Measurements from ENCODE around the gene CXCL17. TPM values are rescaled to one million over a fixed set of nuclear protein-coding genes. Genes with fewer than 3 reads are reported as not detected.
A peak's percentile ranks its signal among the peaks of the same experiment; 100 is the strongest.

The CXCL17 gene
- total RNA-seq, 1 donor from 2014 or later, result not detected

DNA sequence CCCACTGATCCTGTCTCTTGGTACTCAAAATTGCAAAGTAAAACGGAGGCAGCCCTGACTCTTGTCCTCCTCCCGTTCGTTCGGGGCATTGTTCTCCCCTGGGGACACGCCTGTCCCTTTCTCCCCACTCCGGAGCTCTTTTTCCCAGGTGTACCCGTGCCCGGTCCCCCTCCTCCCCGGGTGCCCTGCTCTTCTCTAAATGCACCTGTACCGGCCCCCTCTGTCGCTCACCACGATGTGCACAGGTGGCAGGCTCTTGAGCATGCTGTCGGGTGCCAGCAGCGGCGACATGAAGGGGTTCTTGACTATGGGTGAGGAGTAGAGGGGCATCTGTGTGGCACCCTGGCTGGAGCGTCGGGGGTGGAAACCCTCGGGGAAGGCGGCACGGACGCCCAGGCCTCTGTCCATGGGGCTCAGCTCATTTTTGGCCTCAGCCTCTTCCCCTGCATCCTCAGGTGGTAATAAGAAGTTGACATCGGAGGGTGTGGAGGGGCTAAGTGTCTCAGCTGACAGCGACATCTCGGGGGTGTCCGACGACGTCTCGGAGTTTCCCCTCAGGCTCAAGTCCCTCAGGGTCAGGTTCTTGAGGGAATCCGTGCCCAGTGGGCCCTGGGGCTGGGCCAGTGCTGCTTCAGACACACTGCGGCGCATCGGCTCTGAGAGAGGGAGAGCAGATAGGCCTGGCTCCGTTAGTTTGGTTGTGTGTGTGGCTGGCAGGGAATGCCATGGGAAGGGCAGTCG lies 40.2 kb downstream of the CXCL17 start:
- DNase-seq (ENCODE audit: extremely low read depth, low read depth, low spot score), result no peak

DNA sequence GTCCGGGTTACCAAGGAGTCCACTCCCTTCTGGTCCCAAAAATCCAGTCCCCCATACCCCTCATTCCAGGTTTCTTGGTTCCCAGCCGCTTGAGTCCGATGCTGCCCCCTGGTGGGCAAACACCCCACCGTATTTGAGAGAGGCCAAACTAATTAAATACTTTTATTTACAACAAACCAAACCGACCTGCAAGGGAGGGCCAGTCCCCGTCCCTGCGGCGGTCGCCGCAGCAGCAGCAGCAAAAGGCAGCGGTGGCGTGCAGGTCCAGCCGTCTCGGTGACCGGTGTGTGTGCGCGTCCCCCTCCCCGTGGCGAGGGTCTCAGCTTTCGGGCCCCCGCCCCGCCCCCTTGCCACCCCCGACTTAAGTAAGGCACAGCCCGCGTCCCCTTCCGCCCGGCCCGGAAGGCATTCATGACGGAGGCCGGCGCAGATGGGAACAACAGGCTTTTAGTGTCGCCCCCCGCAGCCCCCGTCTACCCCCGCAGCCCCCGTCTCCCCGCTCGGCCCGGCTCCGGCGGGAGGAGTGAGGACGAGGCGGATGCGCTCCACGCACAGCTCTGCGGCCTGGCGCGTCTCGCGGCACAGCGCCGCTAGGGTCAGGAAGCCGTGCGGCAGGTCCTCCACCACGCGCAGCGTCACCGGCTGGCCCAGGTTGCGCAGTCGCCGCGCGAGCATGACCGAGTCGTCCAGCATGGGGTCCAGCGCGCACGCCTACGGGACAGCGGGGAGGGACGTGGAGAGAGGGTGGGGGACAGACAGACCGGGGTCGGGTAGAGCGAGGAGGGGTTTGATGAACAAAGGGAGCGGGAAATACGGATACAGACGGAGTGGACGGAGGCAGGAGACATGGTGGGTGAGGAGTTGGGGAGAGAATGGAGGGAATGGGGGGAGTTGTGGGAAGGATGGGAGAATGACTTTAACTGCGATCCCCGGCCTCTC lies 41.1 kb downstream of the CXCL17 start:
- DNase-seq (ENCODE audit: extremely low read depth, low read depth, low spot score), result no peak

DNA sequence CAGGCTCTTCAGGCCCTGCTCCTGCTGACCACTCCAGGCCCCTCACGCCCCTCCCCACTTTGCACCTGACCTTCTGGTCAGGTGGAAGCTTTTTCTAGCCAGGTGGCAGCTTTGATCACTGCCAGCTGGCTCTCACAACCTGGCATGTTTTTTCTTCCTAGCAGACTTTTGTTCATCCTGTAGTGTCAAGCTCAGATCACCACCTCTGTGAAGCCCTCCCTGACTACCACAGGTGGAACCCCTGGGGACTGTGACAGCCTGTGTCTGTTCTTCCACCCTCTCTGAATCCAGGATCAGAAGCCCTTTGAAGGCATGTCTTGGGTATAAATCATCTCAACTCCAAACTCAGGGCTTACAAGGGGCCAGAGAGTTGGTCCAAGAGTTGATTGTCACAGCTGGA lies 42.3 kb downstream of the CXCL17 start:
- DNase-seq (ENCODE audit: extremely low read depth, low read depth, low spot score), result no peak

DNA sequence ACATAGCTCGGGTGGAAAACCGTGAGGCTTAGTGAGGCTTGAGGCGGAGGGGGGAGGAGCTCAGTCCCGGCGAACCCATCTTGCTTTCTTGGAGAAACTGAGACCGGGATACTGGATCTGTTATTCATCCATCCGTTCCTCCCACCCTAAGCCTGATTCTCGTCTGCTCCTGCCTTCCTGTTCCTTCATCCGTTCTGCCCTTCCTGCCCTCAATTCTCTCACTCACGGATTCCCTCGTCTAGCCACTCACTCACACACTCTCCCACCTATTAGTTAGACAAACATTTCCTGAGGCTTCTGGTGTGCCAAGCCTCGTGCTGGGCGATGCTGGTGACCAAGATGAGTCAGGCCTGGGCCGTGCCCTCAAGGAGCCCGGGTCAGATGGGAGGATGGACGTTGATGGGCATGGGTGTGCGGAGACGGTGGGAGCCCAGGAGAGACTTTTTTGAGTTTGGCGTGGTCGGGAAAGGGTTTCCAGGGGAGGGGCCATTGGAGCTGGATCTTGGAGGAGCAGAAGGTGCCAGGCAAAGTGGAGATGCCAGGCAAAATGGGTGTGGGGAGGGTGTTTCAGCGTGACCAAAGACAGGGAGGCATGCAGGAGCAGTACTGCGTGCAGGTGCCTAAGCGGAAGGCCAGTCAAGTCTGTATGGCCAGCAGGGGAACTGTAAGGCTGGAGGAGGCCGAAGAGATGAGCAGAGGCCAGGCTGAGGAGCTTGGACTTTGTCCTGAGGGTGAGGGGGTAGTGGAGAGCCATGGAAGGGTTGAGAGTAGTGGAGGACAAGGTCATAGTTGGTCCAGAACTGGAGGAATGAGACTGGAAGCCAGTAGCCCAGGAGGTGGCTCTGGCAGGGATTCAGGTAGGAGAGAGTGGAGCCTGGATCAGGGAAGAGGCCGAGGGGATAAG lies 45.2 kb downstream of the CXCL17 start:
- DNase-seq (ENCODE audit: extremely low read depth, low read depth, low spot score), result no peak

DNA sequence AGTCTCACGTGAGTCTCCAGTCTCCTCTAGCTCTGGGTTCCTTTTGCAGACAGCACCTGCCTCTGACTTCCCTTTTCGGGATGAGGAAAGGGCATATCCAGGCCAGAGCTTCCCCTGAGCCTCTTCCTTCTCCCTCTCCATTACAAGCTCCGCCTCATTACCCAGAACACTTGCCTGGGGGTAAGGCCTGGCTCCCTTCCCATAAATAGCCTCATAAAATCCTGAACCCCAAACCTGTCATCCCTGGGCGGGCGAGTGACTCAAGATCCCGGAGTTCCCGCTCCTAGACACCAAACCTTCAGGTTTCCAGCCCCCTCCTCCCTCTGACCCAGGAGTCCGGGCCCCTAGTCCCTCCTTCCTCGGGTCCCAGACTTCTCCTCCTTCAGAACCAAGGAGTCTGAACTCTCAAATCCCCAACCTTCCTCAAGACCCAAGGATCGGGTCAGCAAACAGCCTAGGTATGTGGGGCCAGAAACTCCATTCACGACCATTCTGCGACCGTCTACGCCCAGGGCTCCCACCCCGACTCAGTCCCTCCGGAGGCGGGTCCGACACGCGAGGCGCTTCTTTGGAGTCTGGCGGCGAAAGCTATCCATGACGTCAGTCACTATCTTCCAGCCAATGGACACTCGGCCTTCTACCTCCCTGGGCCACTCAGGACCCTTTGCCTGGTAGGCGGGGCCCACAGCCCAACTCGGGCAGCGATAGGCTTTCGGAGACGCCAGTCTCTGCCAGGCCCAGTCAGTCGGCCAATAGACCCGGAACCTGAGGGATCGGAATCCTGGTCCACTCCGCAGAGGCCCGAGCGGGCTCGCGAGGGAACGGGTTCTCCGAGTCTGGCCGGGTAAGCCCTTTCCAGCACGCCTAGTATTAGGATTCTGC lies 46.1 kb downstream of the CXCL17 start:
- DNase-seq (ENCODE audit: extremely low read depth, low read depth, low spot score), result peak; percentile 94

DNA sequence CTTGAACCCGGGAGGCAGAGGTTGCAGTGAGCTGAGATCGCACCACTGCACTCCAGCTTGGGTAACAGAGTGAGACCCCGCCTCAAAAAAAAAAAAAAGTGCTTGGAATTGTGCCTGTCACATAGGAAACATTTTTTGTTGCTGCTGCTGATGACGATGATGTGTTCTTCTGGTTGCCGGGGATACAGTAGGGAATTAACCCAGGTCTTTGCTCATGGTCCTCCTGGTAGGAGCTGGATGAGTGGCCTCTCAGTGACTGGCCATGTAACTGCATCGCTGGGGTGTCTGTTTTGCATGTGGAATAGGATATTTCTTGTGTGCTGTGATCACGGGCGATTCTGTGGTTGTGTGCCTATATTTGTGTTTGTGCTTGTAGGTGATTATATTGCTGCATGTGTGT lies 48.0 kb downstream of the CXCL17 start:
- no peak for DNase-seq (ENCODE audit: extremely low read depth, low read depth, low spot score)

DNA sequence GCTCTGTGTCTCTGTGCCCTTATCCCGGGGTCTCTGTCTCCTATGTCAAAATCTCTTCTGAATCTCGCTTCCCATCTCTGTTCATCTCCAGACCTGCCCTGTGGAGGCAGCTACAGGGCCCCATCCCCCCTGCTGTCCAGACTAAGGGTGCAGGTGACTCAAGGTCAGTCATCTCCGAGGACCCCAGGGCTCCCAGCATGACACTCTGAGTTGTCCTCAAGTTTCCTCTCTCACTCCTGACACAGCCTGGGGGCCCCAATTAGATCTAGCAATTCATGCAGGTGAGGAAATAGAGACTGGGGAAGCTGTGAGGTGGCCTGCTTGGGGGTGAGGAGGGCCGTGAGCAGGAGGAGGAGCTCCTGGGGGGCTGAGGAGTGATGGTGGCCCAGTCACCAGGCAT lies 50.6 kb downstream of the CXCL17 start:
- DNase-seq (ENCODE audit: extremely low read depth, low read depth, low spot score), result no peak

DNA sequence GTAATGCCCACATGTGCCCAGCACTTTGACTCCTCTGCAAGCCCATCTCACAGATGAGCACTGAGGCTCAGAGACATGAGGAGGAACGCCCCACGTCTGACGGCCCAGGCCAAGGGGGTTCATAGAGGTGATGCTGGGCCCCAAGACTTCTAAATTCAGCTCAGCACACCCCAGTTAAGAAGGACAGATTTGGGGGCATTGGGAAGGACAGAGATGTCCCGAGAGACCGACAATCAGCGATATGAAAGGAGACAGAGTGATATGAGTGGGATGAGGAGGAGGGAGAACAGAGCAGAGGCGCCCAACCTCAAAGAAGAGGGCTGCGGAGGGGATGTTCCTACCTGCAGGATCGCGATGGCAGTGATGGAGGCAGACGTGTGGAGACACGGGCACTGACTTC lies 52.8 kb downstream of the CXCL17 start, which contains the start of gene CNFN:
CNFN (minus strand) TSS at position 399 of the 400 bp plus-strand sequence. CDS start 1,260 bp downstream, outside the sequence.
- DNase-seq (ENCODE audit: extremely low read depth, low read depth, low spot score), result no peak

DNA sequence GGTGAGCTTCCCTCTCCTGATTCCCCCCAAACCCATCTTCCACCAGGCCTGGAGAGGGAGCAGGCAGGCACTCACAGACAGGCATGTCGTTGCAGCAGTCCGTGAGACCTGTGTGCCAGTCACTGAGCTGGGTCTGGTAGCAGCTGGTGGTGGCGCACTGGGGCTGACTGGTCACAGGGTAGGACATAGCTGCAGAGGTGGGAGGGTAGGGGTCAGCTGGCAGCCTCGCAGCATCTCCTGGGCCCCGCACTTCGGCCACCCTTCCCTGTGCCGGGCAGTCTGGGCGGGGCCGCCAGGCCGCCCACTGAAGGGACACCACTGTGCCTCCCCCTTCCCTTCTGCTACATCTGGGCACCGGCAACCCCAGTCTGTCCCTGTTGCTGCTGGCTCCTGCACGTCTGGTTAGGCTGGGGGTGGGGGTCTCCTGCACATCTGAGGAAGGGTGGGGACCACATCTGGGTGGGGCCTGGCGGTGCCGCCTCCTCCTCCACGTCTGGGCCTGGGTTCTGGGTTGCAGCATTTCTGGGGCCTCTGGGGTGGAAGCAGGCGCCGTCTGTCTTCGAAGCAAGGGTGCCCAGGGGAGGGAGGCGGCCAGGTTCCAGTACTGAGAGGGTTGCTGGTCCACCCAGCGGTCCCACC lies 53.8 kb downstream of the CXCL17 start:
- DNase-seq (ENCODE audit: extremely low read depth, low read depth, low spot score), result no peak

DNA sequence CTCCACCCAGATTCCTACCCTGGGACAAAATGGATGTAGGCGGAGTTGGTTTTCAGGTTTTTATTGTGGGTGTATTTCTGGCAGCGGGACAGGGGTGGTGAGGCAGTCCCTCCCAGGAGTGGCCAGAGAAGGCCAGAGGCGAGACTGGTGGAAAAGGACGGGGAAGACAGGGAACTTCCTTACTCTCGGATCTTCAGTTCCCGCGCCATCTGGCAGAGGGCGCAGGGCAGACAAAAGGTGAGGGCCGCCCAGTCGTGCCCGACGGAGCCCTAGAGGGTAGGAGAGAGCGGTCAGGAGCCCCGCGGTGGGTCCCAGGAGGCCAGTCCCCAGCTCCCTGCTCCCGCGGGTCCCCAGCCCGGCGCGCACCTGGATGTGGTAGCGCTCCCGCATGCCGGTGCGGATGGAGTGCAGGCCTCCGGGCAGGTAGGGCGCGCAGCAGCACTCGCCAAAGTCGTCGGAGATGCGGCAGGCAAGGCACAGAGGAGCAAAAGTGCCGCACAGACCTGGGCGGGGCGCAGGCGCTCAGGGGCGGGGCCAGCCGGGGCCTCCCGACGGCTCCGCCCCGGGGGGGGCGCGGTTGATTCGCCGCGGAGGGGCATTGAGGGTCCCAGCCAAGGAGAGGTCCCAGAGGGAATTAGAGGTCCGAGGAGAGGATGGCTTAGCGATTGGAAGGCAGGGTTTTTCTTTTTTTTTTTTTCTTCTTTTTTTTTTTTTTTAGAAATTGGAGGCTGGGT lies 55.6 kb downstream of the CXCL17 start:
- no peak for DNase-seq (ENCODE audit: extremely low read depth, low read depth, low spot score)

DNA sequence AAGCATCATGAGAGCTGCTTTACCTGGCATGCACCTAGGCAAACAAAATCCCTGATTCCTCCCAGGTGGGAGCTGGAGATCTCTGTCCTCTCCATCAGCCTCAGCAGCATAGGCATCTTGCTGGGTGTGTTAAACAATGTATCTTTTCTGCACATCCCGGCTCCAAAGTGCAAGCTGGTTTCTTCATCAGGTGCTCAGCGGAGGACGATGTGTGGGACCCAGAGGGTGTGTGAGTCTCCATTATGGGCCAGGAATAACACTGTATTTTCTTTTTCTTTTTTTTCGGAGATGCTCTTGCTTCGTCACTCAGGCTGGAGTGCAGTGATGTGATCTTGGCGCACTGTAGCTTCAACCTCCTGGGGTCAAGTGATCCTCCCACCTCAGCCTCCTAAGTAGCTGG lies 62.6 kb downstream of the CXCL17 start:
- no peak for DNase-seq (ENCODE audit: extremely low read depth, low read depth, low spot score)

Other genes starting within 250 kb of the CXCL17 start
- 34.5 and 35.9 TPM in 2 replicates for gene DEDD2, start 225.3 kb downstream of the CXCL17 start, total RNA-seq
- 6.2 and 10.4 TPM in 2 replicates for gene ZNF526, start 222.6 kb downstream of the CXCL17 start, total RNA-seq
- 29.1 and 36.5 TPM in 2 replicates for gene GSK3A, start 200.3 kb downstream of the CXCL17 start, total RNA-seq
- 56.6 and 57.4 TPM in 2 replicates for gene ERF, start 187.8 kb downstream of the CXCL17 start, total RNA-seq
- 68.8 and 80.2 TPM in 2 replicates for gene CIC, start 173.7 kb downstream of the CXCL17 start, total RNA-seq
- gene PRR19, start 140.8 kb downstream of the CXCL17 start, total RNA-seq, result 0.10 and 1.8 TPM in 2 replicates
- 39.5 and 45.0 TPM in 2 replicates for gene PAFAH1B3, start 140.3 kb downstream of the CXCL17 start, total RNA-seq
- gene TMEM145, start 129.6 kb downstream of the CXCL17 start, total RNA-seq, result 0.29 TPM in 1 of 2 replicates, not detected in the other
- 69.2 and 81.6 TPM in 2 replicates for gene MEGF8, start 117.3 kb downstream of the CXCL17 start, total RNA-seq
- not detected in 2 replicates for gene CNFN, start 52.6 kb downstream of the CXCL17 start, total RNA-seq
- 9.3 and 10.7 TPM in 2 replicates for gene LIPE, start 15.6 kb downstream of the CXCL17 start, total RNA-seq
- 38.8 and 41.5 TPM in 2 replicates for gene CEACAM1, start 85.5 kb upstream of the CXCL17 start, total RNA-seq
- not detected in 2 replicates for gene CEACAM8, start 152.0 kb upstream of the CXCL17 start, total RNA-seq